GM23338 (cell line): Measurements from ENCODE around the gene DPYSL5. TPM values are rescaled to one million over a fixed set of nuclear protein-coding genes. Genes with fewer than 3 reads are reported as not detected.

Experiments
- ATAC-seq: fragments of 200-7000 bp; cut with Tn5 transposase; 3 replicates; pipeline ENCODE4 v1.9.1; 2020
- DNase-seq: peaks from one replicate; pipeline ENCODE4 v3.0.0-alpha.2; 2015; ENCODE audit warnings: low spot score
- H2AFZ ChIP-seq: fragments of 200-600 bp; sonication (generic); 2 replicates; pipeline ENCODE4 v1.8.0; 2016; ENCODE audit warnings: antibody characterized with exemption, mild to moderate bottlenecking, moderate library complexity
- H3F3A ChIP-seq: fragments of 200-600 bp; sonication (generic); replicated peaks from 2 replicates; pipeline ENCODE4 v1.8.0; 2017; ENCODE audit warnings: antibody characterized with exemption, mixed run types, low read depth
- H3K27ac ChIP-seq: fragments of 200-600 bp; sonication (generic); 2 replicates; pipeline ENCODE4 v1.6.1; 2016; ENCODE audit warnings: low read depth
- H3K27me3 ChIP-seq: fragments of 200-600 bp; sonication (generic); 2 replicates; pipeline ENCODE4 v1.8.0; 2016; ENCODE audit warnings: mild to moderate bottlenecking, mixed run types, moderate library complexity; ENCODE audit not compliant: insufficient read depth
- H3K36me3 ChIP-seq: fragments of 200-600 bp; sonication (generic); 2 replicates; pipeline ENCODE4 v1.8.0; 2016; ENCODE audit warnings: mild to moderate bottlenecking; ENCODE audit not compliant: insufficient read depth
- H3K4me1 ChIP-seq: fragments of 200-600 bp; sonication (generic); 2 replicates; pipeline ENCODE4 v1.8.0; 2016; ENCODE audit warnings: mild to moderate bottlenecking, moderate library complexity; ENCODE audit not compliant: insufficient read depth
- H3K4me2 ChIP-seq: fragments of 200-600 bp; sonication (generic); 2 replicates; pipeline ENCODE4 v1.7.1; 2017; ENCODE audit warnings: mixed run types
- H3K4me3 ChIP-seq: fragments of 200-600 bp; sonication (generic); 2 replicates; pipeline ENCODE4 v1.6.1; 2016; ENCODE audit warnings: mixed run types
- H3K79me2 ChIP-seq: fragments of 200-600 bp; sonication (generic); replicated peaks from 2 replicates; pipeline ENCODE4 v1.8.0; 2017; ENCODE audit warnings: mild to moderate bottlenecking; ENCODE audit not compliant: insufficient read depth
- H3K9me2 ChIP-seq: fragments of 200-600 bp; sonication (generic); 2 replicates; pipeline ENCODE4 v1.8.0; 2017; ENCODE audit not compliant: insufficient read depth
- H4K20me1 ChIP-seq: fragments of 200-600 bp; sonication (generic); replicated peaks from 2 replicates; pipeline ENCODE4 v1.8.0; 2017; ENCODE audit warnings: mild to moderate bottlenecking; ENCODE audit not compliant: insufficient read depth
- H3K27ac Mint-ChIP-seq: 2 replicates; pipeline ENCODE4 v1.8.0; 2020; ENCODE audit warnings: inconsistent platforms, mild to moderate bottlenecking, moderate library complexity, mixed read lengths
- H3K27me3 Mint-ChIP-seq: 3 replicates; pipeline ENCODE4 v1.8.0; 2022; ENCODE audit warnings: low read depth, mild to moderate bottlenecking, moderate library complexity, mixed read lengths, inconsistent platforms; ENCODE audit not compliant: insufficient read depth, poor library complexity
- H3K36me3 Mint-ChIP-seq: 3 replicates; pipeline ENCODE4 v1.8.0; 2021; ENCODE audit warnings: low read depth, mild to moderate bottlenecking, inconsistent platforms, moderate library complexity, mixed read lengths
- H3K4me1 Mint-ChIP-seq: 3 replicates; pipeline ENCODE4 v1.8.0; 2020; ENCODE audit warnings: mild to moderate bottlenecking, inconsistent platforms, mixed read lengths
- H3K4me3 Mint-ChIP-seq: 3 replicates; pipeline ENCODE4 v1.8.0; 2021; ENCODE audit warnings: moderate library complexity, mild to moderate bottlenecking, inconsistent platforms, mixed read lengths
- H3K9me3 Mint-ChIP-seq: 3 replicates; pipeline ENCODE4 v1.8.0; 2020; ENCODE audit warnings: moderate library complexity, mild to moderate bottlenecking, inconsistent platforms, mixed read lengths
- CREB1 ChIP-seq: fragments of 250-450 bp; sonication (Bioruptor Pico); IDR thresholded peaks from 2 replicates; pipeline ENCODE4 v1.5.0; 2020; ENCODE audit warnings: low read depth, mild to moderate bottlenecking, moderate library complexity
- CTCF ChIP-seq, 2 experiments: fragments of 200-600 bp in 1 of 2; sonication (generic) in 1 of 2; conservative IDR thresholded peaks; 2 replicates each; pipeline versions ENCODE4 v1.5.1 to v1.6.1; 2016 to 2017; ENCODE audit warnings: antibody characterized with exemption in 2 of 2, low read depth in 2 of 2, mild to moderate bottlenecking in 2 of 2, moderate library complexity in 1 of 2
- EZH2phosphoT487 ChIP-seq: fragments of 200-600 bp; sonication (generic); IDR thresholded peaks from one replicate; pipeline ENCODE4 v1.8.1; 2018; ENCODE audit warnings: antibody characterized with exemption; ENCODE audit not compliant: unreplicated experiment
- JUNB ChIP-seq: IDR thresholded peaks from one replicate; pipeline ENCODE4 v1.6.1; 2016; ENCODE audit warnings: antibody characterized with exemption; ENCODE audit not compliant: unreplicated experiment
- ZNF114 ChIP-seq: fragments of 250-450 bp; sonication (Bioruptor Pico); IDR thresholded peaks from 2 replicates; pipeline ENCODE4 v1.5.0; 2020; ENCODE audit warnings: mild to moderate bottlenecking, moderate library complexity
- ZNF462 ChIP-seq: fragments of 250-450 bp; sonication (Bioruptor Pico); IDR thresholded peaks from 2 replicates; pipeline ENCODE4 v1.5.0; 2020; ENCODE audit warnings: mild to moderate bottlenecking, moderate library complexity
- polyA plus RNA-seq: library from polyadenylated mRNA; unstranded; fragments of >200 nt; fragmentation: Nextera tagmentation; extraction: Ambion mirVana; gene quantifications from 2 replicates; pipeline ENCODE4 v1.2.1, GENCODE V29; 2016
- total RNA-seq: library from RNA; depleted of rRNA; stranded (reverse); fragments of >200 nt; shearing (Covaris generic); gene quantifications from 2 replicates; pipeline ENCODE4 v1.2.3, GENCODE V29; 2014

Gene DPYSL5
- total and polyA plus RNA-seq, 2 experiments from 2014 or later: 3.1 to 8.1 TPM

- TF ChIP-seq ZNF462 (CRISPR knock-in tag): no peak
- TF ChIP-seq CREB1 (CRISPR knock-in tag): no peak
- no peak for TF ChIP-seq CTCF (conservative IDR thresholded peaks at IDR 0.05; ENCODE audit: low read depth in 2 of 2)
- TF ChIP-seq EZH2phosphoT487: no peak
- no peak for TF ChIP-seq JUNB
- TF ChIP-seq ZNF114 (CRISPR knock-in tag): no peak
Observed at GRCh38 chr2:26861610-26862224, 13.8 kb downstream of the DPYSL5 start (continued).

- H3K27ac Mint-ChIP-seq: no peak overlapping the region
- ATAC-seq (no peak), DNase-seq (no peak)
- Histone ChIP-seq H3K27me3 (0 out of 2 replicates have a peak, but pooled peaks cover 2% of the 10 kb centered on the region), H3K9me2 (no peaks in the 10 kb centered on the region), H3K4me3 (no peak overlapping the region), H3F3A (no peaks in the 10 kb centered on the region), H3K27ac (no peak overlapping the region), H3K4me2 (no peak overlapping the region), H3K4me1 (no peaks in the 10 kb centered on the region; the same call in 1 of the 2 replicates), H3K36me3 (no peaks in the 10 kb centered on the region), H4K20me1 (no peaks in the 10 kb centered on the region; the same call in 1 of the 2 replicates), H2AFZ (no peak overlapping the region), H3K79me2 (no peaks in the 10 kb centered on the region)
- H3K9me3 Mint-ChIP-seq: no peaks in the 10 kb centered on the region
- no peak overlapping the region for H3K4me3 Mint-ChIP-seq
- H3K27me3 Mint-ChIP-seq: peaks cover 3% of the 10 kb centered on the region
- no peaks in the 10 kb centered on the region for H3K36me3 Mint-ChIP-seq
- TF ChIP-seq ZNF114 (CRISPR knock-in tag): no peak
- no peak for TF ChIP-seq ZNF462 (CRISPR knock-in tag)
- H3K4me1 Mint-ChIP-seq: peaks cover 5% of the 10 kb centered on the region
Observed at GRCh38 chr2:26864226-26864625, 16.3 kb downstream of the DPYSL5 start.
